Measurements from ENCODE around the gene NACC2. TPM values are rescaled to one million over a fixed set of nuclear protein-coding genes. Genes with fewer than 3 reads are reported as not detected.

NACC2 gene
- total and polyA plus RNA-seq, 2 donors (not counting 3 experiments of a cell fraction or from before 2014, with no cell fraction given): 15.8 to 27.1 TPM

GRCh38 chr9:136019681-136020060 is 75.4 kb downstream of the NACC2 start:
- dilution Hi-C loops (cut with MboI; ENCODE audit: extremely low pct_ligation_motif_present, low sequenced_read_pairs): no loop called here
- DNase-seq (ENCODE audit: low read depth, low spot score): no peak
- H4K20me1 ChIP-seq (replicated peaks; ENCODE audit: control insufficient read depth, extremely low read depth, insufficient read depth, low read length): no peaks in the 10 kb centered on the region

More at GRCh38 chr9:136019681-136020060, 75.4 kb downstream of the NACC2 start:
- POLR2A ChIA-PET: no interaction called here
- H3K4me3 ChIP-seq (replicated peaks in 1 of 3; ENCODE audit: insufficient read depth in 1 of 3, low read depth in 1 of 3, low read length in 3 of 3): no peak overlapping the region
- no peak for TF ChIP-seq MYC (IDR thresholded peaks at IDR 0.05; ENCODE audit: low read depth, low read length)
- TF ChIP-seq MAX (IDR thresholded peaks at IDR 0.05; ENCODE audit: insufficient read depth, insufficient read length): no peak
- TF ChIP-seq POLR2A (IDR thresholded peaks at IDR 0.05; ENCODE audit: low read depth, low read length): no peak
- TF ChIP-seq JUN (IDR thresholded peaks at IDR 0.05; ENCODE audit: borderline replicate concordance, insufficient read depth, insufficient read length, low read depth): no peak
- no peak for TF ChIP-seq POLR2AphosphoS5 (IDR thresholded peaks at IDR 0.05; ENCODE audit: insufficient read depth, low read depth, low read length)
- TF ChIP-seq EZH2 (IDR thresholded peaks at IDR 0.05; ENCODE audit: borderline replicate concordance, low read depth, low read length, severe bottlenecking): no peak
- no peak for TF ChIP-seq GATA2 (IDR thresholded peaks at IDR 0.05; ENCODE audit: insufficient read depth, insufficient read length, low read depth, low read length)
- TF ChIP-seq FOS (IDR thresholded peaks at IDR 0.05; ENCODE audit: borderline replicate concordance, insufficient read depth, low read length): no peak
- TF ChIP-seq CTCF (IDR thresholded peaks at IDR 0.05; ENCODE audit: extremely low read depth in 1 of 2, insufficient read depth in 1 of 2, low read depth in 1 of 2, low read length in 2 of 2): no peak
- H3K79me2 ChIP-seq (ENCODE audit: control insufficient read depth, insufficient read depth, low read length): peaks cover 25% of the 10 kb centered on the region
- H3K4me1 ChIP-seq (ENCODE audit: control insufficient read depth, extremely low read depth, insufficient read depth, low read length): no peaks in the 10 kb centered on the region
- no peak overlapping the region for H3K4me2 ChIP-seq (ENCODE audit: insufficient read depth, low read length)
- no peaks in the 10 kb centered on the region for H3K9me1 ChIP-seq (replicated peaks; ENCODE audit: control insufficient read depth, extremely low read depth, insufficient read depth, low read length)
- no peak overlapping the region for H3K27ac ChIP-seq (ENCODE audit: insufficient read depth, low read depth, low read length)
- no peak overlapping the region for H2AFZ ChIP-seq (ENCODE audit: low read depth, low read length)
- no peak for FAIRE-seq
- no peaks in the 10 kb centered on the region for H3K36me3 ChIP-seq (ENCODE audit: control insufficient read depth in 2 of 2, extremely low read depth in 1 of 2, insufficient read depth in 2 of 2, low read length in 2 of 2)
- H3K9ac ChIP-seq (replicated peaks; ENCODE audit: extremely low read depth, insufficient read depth, low read length): no peak overlapping the region
- intact Hi-C loops (cut with micrococcal nuclease): no loop called here
- BruUV-seq (replicated peaks): no TSS peak
- CTCF ChIA-PET: no interaction called here
- no peaks in the 10 kb centered on the region for H3K9me3 ChIP-seq (replicated peaks; ENCODE audit: control insufficient read depth, insufficient read depth, low read length)
- H3K27me3 ChIP-seq (ENCODE audit: control insufficient read depth in 2 of 2, insufficient read depth in 2 of 2, low read length in 2 of 2): no peaks in the 10 kb centered on the region
